ENCODE measurements around the gene DLG2.
A peak's percentile ranks its signal among the peaks of the same experiment; 100 is the strongest.

Gene DLG2

DNA sequence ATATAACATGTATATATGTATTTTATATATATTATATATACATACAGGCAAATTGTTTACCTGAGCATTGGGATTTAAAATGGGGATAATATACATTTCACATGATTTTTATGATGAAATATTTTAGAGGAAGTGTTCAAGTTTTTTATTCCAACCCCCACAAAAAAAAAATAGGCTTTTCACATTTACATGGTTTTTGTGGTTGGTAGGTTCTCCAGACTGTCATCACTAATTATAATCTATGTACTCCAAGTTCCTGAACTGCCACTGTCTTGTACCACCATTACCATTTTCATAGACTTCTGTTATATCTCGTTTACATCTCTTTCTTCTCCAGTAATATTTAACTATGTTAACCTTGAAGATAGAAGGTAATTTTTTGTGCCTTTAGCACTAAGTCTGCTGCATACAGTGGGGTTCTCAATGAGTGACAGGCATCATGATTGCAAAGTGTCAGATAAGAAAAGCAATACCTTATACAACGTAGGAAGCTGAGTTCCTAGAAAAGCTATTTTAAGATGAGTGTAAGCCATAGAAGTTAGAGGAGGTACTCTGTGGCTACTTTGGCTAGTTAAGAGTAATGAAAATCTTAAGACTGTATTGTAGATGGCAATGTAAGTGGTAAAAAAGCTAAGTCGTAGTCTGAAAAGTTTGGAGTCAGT lies 25.8 kb upstream of the DLG2 start:
- DNase-seq (ENCODE audit: low read depth), result no peak
- no peak overlapping the region for H3K4me3 ChIP-seq (ENCODE audit: low read depth, low read length)
- TF ChIP-seq, protein P1, sequence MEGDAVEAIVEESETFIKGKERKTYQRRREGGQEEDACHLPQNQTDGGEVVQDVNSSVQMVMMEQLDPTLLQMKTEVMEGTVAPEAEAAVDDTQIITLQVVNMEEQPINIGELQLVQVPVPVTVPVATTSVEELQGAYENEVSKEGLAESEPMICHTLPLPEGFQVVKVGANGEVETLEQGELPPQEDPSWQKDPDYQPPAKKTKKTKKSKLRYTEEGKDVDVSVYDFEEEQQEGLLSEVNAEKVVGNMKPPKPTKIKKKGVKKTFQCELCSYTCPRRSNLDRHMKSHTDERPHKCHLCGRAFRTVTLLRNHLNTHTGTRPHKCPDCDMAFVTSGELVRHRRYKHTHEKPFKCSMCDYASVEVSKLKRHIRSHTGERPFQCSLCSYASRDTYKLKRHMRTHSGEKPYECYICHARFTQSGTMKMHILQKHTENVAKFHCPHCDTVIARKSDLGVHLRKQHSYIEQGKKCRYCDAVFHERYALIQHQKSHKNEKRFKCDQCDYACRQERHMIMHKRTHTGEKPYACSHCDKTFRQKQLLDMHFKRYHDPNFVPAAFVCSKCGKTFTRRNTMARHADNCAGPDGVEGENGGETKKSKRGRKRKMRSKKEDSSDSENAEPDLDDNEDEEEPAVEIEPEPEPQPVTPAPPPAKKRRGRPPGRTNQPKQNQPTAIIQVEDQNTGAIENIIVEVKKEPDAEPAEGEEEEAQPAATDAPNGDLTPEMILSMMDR (conservative IDR thresholded peaks at IDR 0.05; ENCODE audit: low read depth, low read length), result no peak

DNA sequence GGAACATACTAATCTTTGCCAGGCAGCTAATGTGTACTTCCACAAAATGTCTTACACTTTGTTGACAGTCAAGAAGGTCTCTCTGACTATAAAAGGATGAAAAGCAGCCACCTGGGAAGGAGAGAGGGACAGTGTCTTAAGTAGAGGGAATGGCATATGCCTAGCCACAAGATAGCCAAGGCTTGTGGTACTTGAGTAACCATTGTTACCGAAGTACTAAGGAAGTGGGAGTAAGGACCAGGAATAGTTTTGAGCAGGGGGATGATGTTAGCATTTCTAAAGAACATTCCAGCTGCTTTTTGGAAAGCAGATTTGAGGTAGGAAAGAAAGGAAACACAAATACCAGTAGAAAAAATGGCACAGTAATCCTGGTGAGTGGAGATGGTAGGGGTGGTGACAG lies 24.0 kb upstream of the DLG2 start:
- no peak for DNase-seq (ENCODE audit: low read depth)
- H3K4me3 ChIP-seq (ENCODE audit: low read depth, low read length), result no peak overlapping the region
- TF ChIP-seq, protein P1 (conservative IDR thresholded peaks at IDR 0.05; ENCODE audit: low read depth, low read length), result no peak

DNA sequence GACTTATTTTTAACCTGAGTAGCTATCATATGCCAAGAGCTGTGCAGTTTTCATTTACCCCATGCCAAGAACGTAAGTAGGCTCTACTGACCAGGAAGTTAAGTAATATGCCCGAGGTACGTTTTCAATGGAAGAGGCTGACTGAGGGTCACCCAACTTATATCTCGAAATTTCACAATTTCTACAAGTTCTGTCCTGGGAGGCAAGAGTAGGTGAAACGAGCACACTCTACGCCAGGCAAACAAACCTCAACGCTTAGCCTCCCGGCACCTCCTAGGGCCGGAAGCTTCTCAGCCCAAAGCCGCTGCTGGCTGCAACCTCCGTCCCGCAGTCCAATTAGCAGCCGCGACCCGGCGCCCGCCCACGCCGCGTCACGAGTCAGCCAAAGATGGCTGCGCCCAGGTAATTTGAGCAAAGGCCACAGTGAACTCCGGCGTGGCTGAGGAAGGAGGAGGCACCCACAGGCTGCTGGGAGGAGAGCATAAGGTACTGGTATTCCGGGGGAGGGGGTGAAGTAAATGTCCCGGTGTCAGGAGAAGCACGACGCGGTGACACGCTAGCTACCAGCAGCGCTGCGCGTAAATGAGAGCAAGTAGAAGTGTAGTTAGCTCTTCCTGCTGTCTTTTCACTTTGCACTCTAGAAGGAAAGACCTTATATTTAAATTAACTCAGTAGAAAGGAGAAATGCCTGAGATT lies 20.6 kb upstream of the DLG2 start, which contains the start of gene TMEM126A:
TMEM126A (plus strand) TSS at position 364 of the 696 bp plus-strand sequence. CDS start 2,289 bp downstream, outside the sequence.
- TF ChIP-seq, protein P1 (conservative IDR thresholded peaks at IDR 0.05; ENCODE audit: low read depth, low read length), result peak; percentile 1
- H3K4me3 ChIP-seq (ENCODE audit: low read depth, low read length), result peak within 1 kb of the TSS; percentile 67
- DNase-seq (ENCODE audit: low read depth), result peak; percentile 84

DNA sequence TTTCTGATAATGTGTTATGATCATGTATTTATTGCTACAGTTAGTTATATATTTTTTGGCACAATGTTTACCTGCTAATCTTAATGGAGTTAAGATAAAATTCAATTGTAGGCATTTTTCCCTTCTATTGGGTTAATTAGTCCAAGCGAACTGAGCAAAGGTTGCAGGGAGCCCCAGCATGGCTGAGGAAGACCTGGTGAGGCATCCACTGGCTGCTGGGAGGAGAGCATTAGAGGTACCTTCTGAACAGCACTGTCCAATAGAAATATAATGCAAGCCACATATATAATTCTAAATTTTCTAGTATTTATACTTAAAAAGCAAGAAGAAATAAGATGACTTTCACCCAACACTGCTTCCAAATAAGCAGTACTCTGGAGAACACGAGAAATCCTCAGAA lies 19.9 kb upstream of the DLG2 start:
- no peak for DNase-seq (ENCODE audit: low read depth)
- TF ChIP-seq, protein P1 (conservative IDR thresholded peaks at IDR 0.05; ENCODE audit: low read depth, low read length), result no peak
- peak overlapping the region; percentile 67 for H3K4me3 ChIP-seq (ENCODE audit: low read depth, low read length)

DNA sequence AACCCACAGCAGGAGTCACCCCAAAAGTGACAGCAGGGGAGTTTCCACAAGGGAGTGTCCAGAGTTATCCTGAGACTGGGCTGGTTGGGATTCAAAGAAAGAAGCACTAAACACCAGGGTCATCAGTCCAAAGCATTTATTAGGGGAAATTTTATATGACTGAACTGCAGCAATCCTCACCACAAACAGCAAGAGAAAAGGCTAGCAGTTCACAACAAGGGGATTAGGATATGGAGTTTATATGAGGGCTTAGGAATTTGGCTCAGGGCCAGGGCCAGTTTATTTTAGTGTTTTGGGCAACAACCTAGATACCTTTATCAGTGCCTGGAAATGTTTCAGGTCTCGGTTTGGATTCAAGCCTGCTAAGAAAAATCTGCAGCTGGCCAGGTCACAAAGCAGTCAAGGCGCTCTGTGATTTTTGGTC lies 16.1 kb upstream of the DLG2 start:
- TF ChIP-seq, protein P1 (conservative IDR thresholded peaks at IDR 0.05; ENCODE audit: low read depth, low read length), result no peak
- DNase-seq (ENCODE audit: low read depth), result no peak
- no peak overlapping the region for H3K4me3 ChIP-seq (ENCODE audit: low read depth, low read length)

DNA sequence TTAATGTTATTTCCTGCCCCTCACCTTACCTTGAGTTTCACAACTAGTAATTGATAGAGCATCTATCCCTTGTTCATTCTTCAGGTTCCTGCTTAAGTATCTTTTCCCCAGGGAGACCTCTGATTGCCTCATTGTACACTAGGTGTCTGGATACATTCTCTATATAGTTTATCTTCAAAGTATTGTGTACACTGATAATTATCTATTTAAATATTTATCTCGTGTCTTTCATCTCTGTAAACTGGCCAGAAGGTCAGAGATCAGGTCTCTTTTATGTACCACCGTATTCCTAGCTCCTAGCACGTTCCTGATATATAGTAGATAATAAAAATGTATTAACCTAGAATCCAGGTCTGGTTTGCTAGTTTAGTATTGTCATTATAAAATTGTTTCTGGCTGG lies 7.6 kb upstream of the DLG2 start:
- DNase-seq (ENCODE audit: low read depth), result no peak
- TF ChIP-seq, protein P1 (conservative IDR thresholded peaks at IDR 0.05; ENCODE audit: low read depth, low read length), result no peak
- no peak overlapping the region for H3K4me3 ChIP-seq (ENCODE audit: low read depth, low read length)

Data from choroid plexus epithelial cell (primary cell).